Motor neuron (in vitro differentiated cells): ENCODE data around the gene ZMIZ1. TPM values are rescaled to one million over a fixed set of nuclear protein-coding genes. Genes with fewer than 3 reads are reported as not detected.

Experiments
- ATAC-seq, 8 experiments: fragments of 200-7000 bp; cut with Tn5 transposase; replicated peaks in 6 of 8; 2 replicates each; pipeline ENCODE4 v1.8.0; 2021; ENCODE audit warnings: mild to moderate bottlenecking in 8 of 8, moderate library complexity in 8 of 8
- H3K27ac ChIP-seq, 2 donors: fragments of 250-450 bp; sonication (Bioruptor Pico); 2 replicates each; pipeline ENCODE4 v1.9.0; 2021; ENCODE audit warnings: antibody characterized with exemption in 2 of 2, mild to moderate bottlenecking in 2 of 2, moderate library complexity in 1 of 2
- H3K4me1 ChIP-seq, 2 donors: fragments of 250-450 bp; sonication (Bioruptor Pico); replicated peaks in 1 of 2; 2 replicates each; pipeline ENCODE4 v1.6.1; 2021; ENCODE audit warnings: antibody characterized with exemption in 2 of 2, mild to moderate bottlenecking in 2 of 2, moderate library complexity in 1 of 2
- H3K4me3 ChIP-seq, 5 donors: fragments of 250-450 bp; sonication (Bioruptor Pico); 2 replicates each; pipeline ENCODE4 v1.9.0; 2021; ENCODE audit warnings: antibody characterized with exemption in 5 of 5, mild to moderate bottlenecking in 5 of 5, moderate library complexity in 4 of 5
- WGBS, 10 experiments: fragments of 450-650 bp; shearing (Covaris generic); methylation state at CpG; one replicate each; pipeline ENCODE4 v1.0.0; 2022; 5-methylcytosine and 5-hydroxymethylcytosine counted together
- in situ Hi-C, 9 experiments: fragments of 400-800 bp; cut with MboI; loops; one replicate each; pipeline ENCODE4 v1.15.0; 2021; ENCODE audit warnings: low sequenced_read_pairs in 9 of 9, low pct_unique_long_range_greater_than_20kb in 2 of 9; ENCODE audit not compliant: unreplicated experiment in 9 of 9
- total RNA-seq, 8 experiments: library from RNA; unstranded; fragments of 300-600 nt; gene quantifications; 2 replicates each; pipeline versions ENCODE4 v1.2.3 to v1.2.4, GENCODE V29; 2022

ZMIZ1 gene
- total RNA-seq, 8 experiments from 2014 or later: 15.8 to 79.9 (median 50.0) TPM

DNA sequence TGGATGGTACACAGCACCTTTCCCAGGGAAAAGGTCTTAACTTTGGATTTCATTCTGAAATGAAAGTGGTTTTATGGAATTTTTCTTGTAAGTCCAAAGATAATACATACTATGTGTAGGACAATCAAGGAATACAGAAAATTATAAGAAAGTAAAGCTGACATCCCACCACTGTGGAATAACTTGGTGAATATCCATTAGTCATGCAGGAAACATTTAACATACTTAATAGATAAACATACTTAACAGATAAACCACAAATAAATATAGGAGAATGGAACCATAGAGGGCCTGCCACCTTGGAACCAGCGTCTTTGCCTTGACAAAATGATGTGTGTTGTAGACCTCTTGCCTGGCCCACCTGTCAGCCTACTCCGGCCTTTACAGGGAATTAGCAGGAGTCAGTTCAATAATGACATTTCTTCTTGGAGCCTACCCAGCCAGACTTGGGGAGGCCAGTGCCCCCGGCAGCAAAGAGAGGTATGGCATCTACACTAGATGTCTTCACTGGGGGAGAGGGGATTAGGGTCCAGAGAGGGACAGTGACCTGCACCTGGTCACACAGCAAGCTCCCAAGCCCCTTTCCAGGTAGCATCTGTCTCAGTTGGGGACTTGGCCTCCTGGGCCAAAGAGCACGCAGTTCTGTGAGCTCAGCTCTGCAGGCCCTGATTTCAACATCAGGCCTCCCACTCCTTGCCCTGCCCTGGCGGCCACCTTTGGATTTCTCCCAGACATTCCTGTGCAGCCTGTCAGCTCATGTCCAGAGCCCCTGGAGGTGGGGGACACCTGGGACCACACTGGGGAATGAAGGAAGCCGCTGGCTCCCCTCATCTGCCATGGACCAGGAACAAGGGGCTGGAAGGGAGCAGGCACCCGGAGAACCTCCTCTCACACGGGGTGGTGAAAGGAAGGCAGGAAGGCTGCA lies 165.9 kb downstream of the ZMIZ1 start:
- WGBS, 10 experiments: 93 to 100% (median 100%) methylated on average over 1 to 4 of the region's 8 CpGs; no CpG with 5 or more reads in 7 of the 10 experiments
- Histone ChIP-seq H3K27ac (peak overlapping the region in 1 of 2 donors; percentile 93), H3K4me3 (no peak overlapping the region), H3K4me1 (peaks cover 60 to 61% of the 10 kb centered on the region in 2 donors)
- in situ Hi-C loops: loop anchor here in 1 of 9 experiments (25.0 kb wide), 1 partner anchor 1197 kb away; the partner anchor contains the start of genes POLR3A and RPS24
- ATAC-seq: no peak

DNA sequence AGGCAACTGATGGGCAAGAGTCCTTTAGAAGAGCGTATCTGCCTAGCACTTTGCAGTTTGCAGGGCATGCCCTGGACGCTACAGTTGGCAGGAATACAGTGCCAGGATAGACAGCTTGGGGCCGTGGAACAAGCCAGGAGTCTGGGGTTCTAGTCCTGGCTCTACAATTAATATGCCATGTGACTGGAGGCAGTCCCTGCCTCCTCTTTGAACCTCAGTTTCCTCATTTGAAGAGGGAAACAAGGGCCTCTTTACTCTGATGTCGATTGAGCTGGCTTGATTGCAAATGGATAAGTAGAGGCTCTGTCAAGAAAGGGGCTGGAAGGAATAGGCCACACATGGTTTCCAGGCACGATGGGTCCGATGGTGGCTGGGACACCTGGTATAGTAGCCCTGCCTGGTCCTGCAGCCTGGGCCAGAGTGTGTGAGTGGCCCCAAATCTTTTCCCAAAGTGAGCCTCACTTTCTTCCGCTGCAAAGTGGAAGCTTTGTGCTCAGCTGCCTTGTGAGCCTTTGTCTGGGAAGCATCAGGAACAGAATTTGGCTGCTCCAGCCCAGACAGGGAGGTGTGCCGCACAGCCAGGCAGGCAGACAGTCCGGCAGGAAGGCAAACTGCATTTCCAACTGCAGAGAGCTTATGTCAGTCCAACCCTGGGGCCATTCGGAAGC lies 167.1 kb downstream of the ZMIZ1 start:
- H3K4me3 ChIP-seq: no peak overlapping the region
- peak overlapping the region; percentile 93 to 98 for H3K27ac ChIP-seq
- 18 to 100% (median 48%) methylated on average over 1 to 4 of the region's 10 CpGs; no CpG with 5 or more reads in 3 of the 10 experiments for WGBS, 10 experiments
- in situ Hi-C loops: loop anchor here in 1 of 9 experiments (25.0 kb wide), 1 partner anchor 1199 kb away; the partner anchor contains the start of genes POLR3A and RPS24
- peaks cover 58 to 60% of the 10 kb centered on the region in 2 donors for H3K4me1 ChIP-seq
- ATAC-seq: no peak

DNA sequence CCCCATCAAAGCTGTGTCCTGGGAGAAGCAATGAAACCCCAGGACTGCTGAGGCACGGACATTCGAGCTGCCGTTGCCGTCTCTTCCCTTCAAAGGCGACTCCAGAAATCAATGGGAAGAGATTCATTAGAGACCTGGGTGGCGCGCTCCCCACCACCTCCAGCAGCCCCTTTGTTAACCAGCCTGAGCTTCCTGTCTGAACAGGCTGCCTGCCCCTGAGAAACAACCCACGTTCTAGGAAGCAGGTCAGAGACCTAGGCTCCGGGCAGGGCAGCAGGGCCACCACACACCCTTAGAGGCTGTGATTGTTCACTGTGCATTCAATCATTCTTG lies 167.6 kb downstream of the ZMIZ1 start:
- ATAC-seq: no peak
- Histone ChIP-seq H3K4me1 (peaks cover 60 to 63% of the 10 kb centered on the region in 2 donors), H3K27ac (peak overlapping the region; percentile 93 to 98), H3K4me3 (no peak overlapping the region)
- 0 to 90% (median 4%) methylated on average over 2 to 5 of the region's 9 CpGs; no CpG with 5 or more reads in 7 of the 10 experiments for WGBS, 10 experiments
- in situ Hi-C loops: loop anchor here in 1 of 9 experiments (25.0 kb wide), 1 partner anchor 1199 kb away; the partner anchor contains the start of genes POLR3A and RPS24

DNA sequence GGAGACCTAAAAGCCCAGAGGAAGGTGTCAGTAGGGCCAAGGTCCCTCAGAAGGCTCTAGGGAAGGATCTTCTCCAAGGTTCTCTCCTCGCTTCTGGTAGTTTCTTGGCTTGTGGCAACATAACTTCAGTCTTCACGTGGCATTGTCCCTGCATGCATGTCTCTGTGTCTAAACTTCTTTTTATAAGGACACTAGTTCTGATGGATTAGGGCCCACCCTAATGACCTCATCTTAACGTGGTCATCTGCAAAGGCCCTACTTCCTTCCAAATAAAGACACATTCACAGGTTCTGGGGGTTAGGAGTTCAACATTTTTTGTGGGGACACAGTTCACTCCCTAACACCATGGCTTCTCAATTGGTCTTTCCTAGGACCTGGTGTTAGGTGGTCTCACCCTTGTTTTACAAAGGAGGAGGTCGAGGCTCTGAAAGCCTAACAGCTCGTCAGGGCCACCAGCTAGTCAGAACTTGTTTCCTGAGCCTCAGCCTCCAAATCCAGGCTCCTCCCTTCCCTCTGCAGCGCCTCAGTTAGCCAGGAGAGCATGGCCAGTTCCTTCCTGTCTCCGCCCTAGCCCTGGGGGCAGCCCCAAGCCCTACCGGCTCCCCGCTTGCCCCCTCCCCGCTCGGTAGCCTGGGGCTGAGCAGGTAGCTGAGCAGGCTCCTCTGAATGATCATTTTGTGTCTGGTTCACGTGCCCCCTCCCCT lies 168.8 kb downstream of the ZMIZ1 start:
- in situ Hi-C loops: loop anchor here in 1 of 9 experiments (25.0 kb wide), 1 partner anchor 1200 kb away; the partner anchor contains the start of genes POLR3A and RPS24
- H3K4me1 ChIP-seq: peaks cover 67 to 69% of the 10 kb centered on the region in 2 donors
- no peak overlapping the region for H3K4me3 ChIP-seq
- peak in 3 of 8 experiments; percentile 1 to 10 (median 4) for ATAC-seq
- peak overlapping the region; percentile 93 to 98 for H3K27ac ChIP-seq
- WGBS, 10 experiments: 27 to 100% (median 73%) methylated on average over 1 to 4 of the region's 12 CpGs; no CpG with 5 or more reads in 2 of the 10 experiments

DNA sequence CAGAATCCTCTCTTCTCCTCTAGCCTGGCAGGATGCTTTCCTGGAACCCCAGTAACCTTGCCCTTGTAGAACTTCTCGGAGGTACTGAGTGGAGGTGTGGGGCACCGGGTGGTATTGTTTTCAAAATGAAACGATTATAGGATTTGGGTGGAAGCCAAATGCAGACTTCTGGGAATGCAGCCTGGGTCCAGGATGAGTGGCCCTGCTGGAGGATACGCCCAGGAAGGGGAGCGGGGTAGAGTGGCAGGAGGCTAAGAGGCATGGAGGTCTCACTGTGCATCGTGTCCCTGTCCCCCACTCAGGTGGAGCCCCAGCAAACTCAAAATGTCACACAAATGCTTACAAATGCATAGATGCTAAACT lies 169.4 kb downstream of the ZMIZ1 start:
- Histone ChIP-seq H3K4me1 (peaks cover 67 to 69% of the 10 kb centered on the region in 2 donors), H3K4me3 (no peak overlapping the region), H3K27ac (peak overlapping the region; percentile 93 to 98)
- ATAC-seq: peak in 2 of 8 experiments; percentile 0 to 1
- in situ Hi-C loops: loop anchor here in 1 of 9 experiments (25.0 kb wide), 1 partner anchor 1201 kb away; the partner anchor contains the start of genes POLR3A and RPS24
- WGBS, 10 experiments: 31 to 100% (median 67%) methylated on average over 1 to 4 of the region's 6 CpGs; no CpG with 5 or more reads in 3 of the 10 experiments

DNA sequence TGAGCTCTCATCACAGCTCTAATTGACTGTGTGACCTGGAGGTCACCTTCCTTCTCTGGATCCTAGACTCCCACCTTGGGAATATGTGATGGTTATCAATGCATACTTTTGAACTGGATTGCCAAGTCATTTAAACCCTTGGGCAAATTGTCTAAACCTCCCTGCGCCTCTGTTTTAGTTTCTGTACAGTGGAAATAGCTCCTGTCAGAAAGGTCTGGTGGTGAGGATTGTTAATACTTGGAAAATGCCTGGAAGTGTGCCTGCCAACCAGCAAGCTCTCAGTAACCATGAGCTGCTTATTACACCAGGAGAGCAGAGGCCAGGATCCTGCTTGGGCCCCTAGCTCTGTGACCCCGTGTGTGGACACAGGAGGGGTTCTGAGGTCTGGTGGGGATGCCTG lies 169.8 kb downstream of the ZMIZ1 start:
- in situ Hi-C loops: loop anchor here in 1 of 9 experiments (25.0 kb wide), 1 partner anchor 1201 kb away; the partner anchor contains the start of genes POLR3A and RPS24

DNA sequence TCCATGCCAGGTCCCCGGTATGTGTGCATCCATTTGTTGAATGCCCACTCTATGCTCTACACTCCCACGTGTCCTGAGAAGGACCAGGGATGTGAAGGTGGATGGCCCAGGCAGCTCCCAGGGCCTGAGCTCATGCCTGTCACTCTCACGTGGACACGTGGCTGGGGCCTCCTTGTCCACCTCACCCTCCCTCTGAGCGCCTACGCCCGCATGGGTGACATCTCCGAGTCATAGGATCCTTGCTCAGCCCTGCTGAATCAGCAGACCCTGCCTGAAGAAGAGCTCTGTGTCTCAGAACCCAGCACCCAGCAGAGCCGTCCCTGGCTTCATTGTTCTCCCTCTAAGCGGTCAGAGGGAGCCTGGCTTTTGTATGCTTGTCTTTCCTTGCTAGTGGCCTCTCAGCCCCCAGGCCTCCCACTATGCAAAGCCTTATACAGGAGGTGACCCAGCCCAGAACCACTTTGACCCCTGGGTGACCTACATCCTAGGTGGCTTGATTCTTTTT lies 170.6 kb downstream of the ZMIZ1 start:
- peak overlapping the region in 2 of 5 donors; percentile 14 to 15 for H3K4me3 ChIP-seq
- H3K4me1 ChIP-seq: peaks cover 73 to 75% of the 10 kb centered on the region in 2 donors
- in situ Hi-C loops: loop anchor here in 1 of 9 experiments (25.0 kb wide), 1 partner anchor 1202 kb away; the partner anchor contains the start of genes POLR3A and RPS24
- WGBS, 10 experiments: 0 to 100% (median 0%) methylated on average over 1 to 2 of the region's 10 CpGs; no CpG with 5 or more reads in 3 of the 10 experiments
- peak overlapping the region; percentile 93 to 98 for H3K27ac ChIP-seq
- peak in 7 of 8 experiments; percentile 12 to 74 (median 67) for ATAC-seq

More for the DNA sequence above, 169.8 kb downstream of the ZMIZ1 start:
- 20 to 80% (median 63%) methylated on average over 1 to 2 of the region's 2 CpGs; no CpG with 5 or more reads in 4 of the 10 experiments for WGBS, 10 experiments
- Histone ChIP-seq H3K27ac (peak overlapping the region; percentile 93 to 98), H3K4me3 (no peak overlapping the region), H3K4me1 (peaks cover 67 to 69% of the 10 kb centered on the region in 2 donors)
- no peak for ATAC-seq

DNA sequence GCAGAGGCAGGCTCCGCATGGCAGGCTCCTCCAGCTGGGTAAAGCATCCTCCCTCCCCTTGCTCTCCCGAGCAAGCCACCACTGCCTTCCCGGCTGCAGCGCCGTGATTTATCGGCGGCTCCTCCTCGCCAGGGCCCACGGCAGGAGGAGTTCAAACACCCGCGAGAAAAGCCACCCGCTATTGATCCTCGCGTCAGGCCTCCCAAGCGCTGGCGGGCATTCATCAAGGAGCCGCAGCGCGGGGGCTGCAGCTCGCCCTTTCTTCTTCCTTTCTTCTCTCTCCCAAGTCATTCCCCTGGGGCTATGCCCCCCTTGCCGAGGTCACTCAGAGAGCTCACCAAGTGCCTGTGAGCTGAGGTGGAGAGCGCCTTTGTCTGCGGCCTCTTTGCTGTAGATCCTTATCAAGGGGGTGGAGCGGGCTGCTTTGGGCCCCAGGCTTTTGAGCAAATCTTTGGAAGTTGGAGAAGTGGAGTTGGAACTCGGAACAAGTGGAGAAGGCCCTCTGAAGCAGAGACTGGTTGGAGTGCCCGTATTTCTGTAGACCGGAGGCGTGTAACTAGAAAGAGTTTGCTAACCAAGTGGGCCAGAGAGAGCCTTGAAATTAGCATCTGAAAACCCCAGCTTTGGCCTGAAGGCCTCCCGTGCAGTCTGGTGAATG lies 171.3 kb downstream of the ZMIZ1 start:
- 0 to 100% (median 41%) methylated on average over 1 to 10 of the region's 29 CpGs; no CpG with 5 or more reads in 2 of the 10 experiments for WGBS, 10 experiments
- peak overlapping the region; percentile 93 to 98 for H3K27ac ChIP-seq
- H3K4me1 ChIP-seq: peaks cover 79 to 83% of the 10 kb centered on the region in 2 donors
- in situ Hi-C loops: loop anchor here in 1 of 9 experiments (25.0 kb wide), 1 partner anchor 1203 kb away; the partner anchor contains the start of genes POLR3A and RPS24
- ATAC-seq: peak in 5 of 8 experiments; percentile 36 to 59 (median 46)
- H3K4me3 ChIP-seq: peak overlapping the region in 2 of 5 donors; percentile 14 to 15

DNA sequence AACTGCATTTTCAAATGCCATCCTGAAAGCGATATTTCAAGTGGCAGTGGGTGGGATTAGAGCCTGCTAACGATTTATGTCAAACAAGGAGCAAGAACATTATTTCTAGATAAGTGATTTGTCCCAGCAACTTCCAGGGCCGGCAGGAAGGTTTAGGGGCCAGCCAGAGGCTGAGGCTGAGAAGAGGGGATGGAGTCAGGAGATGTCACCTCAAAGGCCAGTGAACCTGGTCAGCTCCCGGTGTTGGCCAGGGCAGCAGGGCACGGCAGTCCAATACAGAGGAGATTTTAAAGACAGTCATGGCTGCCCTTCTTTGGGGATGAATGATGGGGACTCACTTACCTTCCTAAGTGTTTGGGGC lies 172.8 kb downstream of the ZMIZ1 start:
- ATAC-seq: no peak
- in situ Hi-C loops: loop anchor here in 1 of 9 experiments (25.0 kb wide), 1 partner anchor 1204 kb away; the partner anchor contains the start of genes POLR3A and RPS24
- 0 to 75% (median 9%) methylated on average over 2 to 5 of the region's 5 CpGs; no CpG with 5 or more reads in 4 of the 10 experiments for WGBS, 10 experiments
- Histone ChIP-seq H3K4me3 (peak overlapping the region; percentile 48 to 80 (median 70)), H3K27ac (peak overlapping the region; percentile 95 to 98), H3K4me1 (peaks cover 79 to 84% of the 10 kb centered on the region in 2 donors)

DNA sequence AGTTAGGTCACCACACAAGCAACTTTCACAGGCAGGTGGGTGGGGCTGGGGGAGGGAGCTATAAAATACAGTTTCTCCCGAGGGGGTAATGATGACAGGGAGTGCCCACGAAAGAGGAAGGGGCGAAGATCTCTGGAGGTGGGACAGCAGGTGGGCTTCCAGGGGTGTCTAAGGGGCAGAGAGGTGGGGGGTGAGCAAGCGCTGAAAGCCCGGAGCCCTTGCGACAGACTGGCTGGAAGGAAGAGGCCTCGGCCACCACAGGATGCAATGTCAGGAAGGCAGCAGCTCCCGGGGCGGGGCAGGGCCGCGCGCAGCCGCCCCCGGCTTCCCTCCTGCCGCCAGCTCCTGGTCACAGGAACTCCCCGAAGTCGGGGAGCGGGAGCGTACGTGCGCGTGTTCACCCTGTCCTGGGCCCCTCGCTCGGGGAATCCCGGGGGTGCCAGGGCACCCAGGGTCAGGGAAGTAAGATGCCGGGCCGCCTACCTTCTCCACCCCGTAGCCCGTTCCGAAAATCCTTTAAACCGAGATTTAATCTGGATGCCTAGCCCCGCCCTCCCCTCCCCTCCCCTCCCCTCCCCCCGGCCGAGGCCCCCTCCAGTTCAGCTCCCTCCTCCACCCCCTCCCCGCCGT lies 173.3 kb downstream of the ZMIZ1 start:
- peak; percentile 5 to 46 (median 28) for ATAC-seq
- H3K4me1 ChIP-seq: peaks cover 79 to 84% of the 10 kb centered on the region in 2 donors
- 0% methylated on average over 1 to 3 of the region's 36 CpGs; no CpG with 5 or more reads in 8 of the 10 experiments for WGBS, 10 experiments
- in situ Hi-C loops: loop anchor here in 1 of 9 experiments (25.0 kb wide), 1 partner anchor 1205 kb away; the partner anchor contains the start of genes POLR3A and RPS24
- H3K4me3 ChIP-seq: peak overlapping the region; percentile 48 to 80 (median 70)
- H3K27ac ChIP-seq: peak overlapping the region; percentile 95 to 98
